Iris pigment epithelial cell (primary cell): ENCODE measurements around the gene RYR1.
"Not testable (repeated sequence)": the region's sequence is repeated elsewhere in the genome, so short reads cannot be mapped to it uniquely, and the experiment has no call there.

Experiments used
- DNase-seq: peaks from one replicate; pipeline ENCODE4 v3.0.0-alpha.2; 2011; ENCODE audit warnings: low read depth

The RYR1 gene

GRCh38 chr19:38561658-38562057, 128.2 kb downstream of the RYR1 start:
- DNase-seq, result no peak

DNA sequence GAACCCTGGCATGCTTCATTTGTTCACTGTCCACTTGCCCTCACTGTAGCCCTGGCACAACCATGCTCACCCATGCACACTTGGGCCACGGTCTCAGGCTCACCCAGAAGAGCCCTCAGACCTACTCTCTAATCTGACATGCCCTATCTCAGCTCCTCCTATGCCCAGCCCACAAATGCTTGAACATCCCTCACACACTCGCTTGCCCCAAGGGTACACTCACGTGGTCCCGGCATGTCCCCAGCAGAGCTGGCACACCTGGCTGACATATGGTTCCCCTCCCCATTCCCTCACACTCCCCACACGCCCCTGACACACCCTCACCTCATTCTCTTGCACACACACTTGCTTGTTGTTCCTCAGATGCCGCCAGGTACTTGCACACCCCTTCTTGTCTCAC, 128.6 kb downstream of the RYR1 start:
- DNase-seq, result no peak

GRCh38 chr19:38563475-38563874, 130.0 kb downstream of the RYR1 start:
- DNase-seq, result no peak

- DNase-seq, result no peak
Observed at GRCh38 chr19:38564981-38565690, 131.6 kb downstream of the RYR1 start.

GRCh38 chr19:38565691-38566105, 132.2 kb downstream of the RYR1 start:
- DNase-seq, result no peak

DNA sequence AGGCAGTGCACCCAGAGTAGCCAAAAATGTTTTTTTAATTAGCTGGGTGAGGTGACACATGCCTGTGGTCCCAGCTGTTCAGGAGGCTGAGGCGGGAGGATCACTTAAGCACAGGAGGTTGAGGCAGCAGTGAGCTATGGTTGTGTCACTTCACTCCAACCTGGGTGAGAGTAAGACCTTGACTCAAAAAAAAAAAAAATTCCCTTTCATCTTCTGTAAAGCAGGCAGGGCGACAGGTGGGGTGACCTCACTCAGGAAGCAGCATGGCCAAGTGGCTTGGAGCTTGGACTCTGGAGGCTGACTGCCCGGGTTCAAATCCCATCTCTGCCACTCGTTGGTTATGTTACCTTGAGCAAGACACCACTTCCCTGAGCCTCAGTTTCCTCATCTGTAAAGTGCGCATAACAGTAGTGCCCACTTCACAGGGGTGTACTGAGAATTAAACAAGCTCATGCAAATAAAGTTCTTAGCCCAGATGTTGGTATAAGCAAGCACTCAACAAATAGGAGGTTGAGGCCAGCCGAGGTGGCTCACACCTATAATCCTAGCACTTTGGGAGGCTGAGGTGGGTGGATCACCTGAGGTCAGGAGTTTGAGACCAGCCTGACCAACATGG, 136.0 kb downstream of the RYR1 start:
- no peak for DNase-seq

- DNase-seq, result no peak
Observed at GRCh38 chr19:38571682-38572081, 138.2 kb downstream of the RYR1 start.

- DNase-seq, result no peak
Observed at GRCh38 chr19:38577826-38578225, 144.3 kb downstream of the RYR1 start.

GRCh38 chr19:38579304-38579703, 145.8 kb downstream of the RYR1 start:
- DNase-seq, result not testable (repeated sequence)

- DNase-seq, result no peak
Observed at GRCh38 chr19:38580080-38580479, 146.6 kb downstream of the RYR1 start.

DNA sequence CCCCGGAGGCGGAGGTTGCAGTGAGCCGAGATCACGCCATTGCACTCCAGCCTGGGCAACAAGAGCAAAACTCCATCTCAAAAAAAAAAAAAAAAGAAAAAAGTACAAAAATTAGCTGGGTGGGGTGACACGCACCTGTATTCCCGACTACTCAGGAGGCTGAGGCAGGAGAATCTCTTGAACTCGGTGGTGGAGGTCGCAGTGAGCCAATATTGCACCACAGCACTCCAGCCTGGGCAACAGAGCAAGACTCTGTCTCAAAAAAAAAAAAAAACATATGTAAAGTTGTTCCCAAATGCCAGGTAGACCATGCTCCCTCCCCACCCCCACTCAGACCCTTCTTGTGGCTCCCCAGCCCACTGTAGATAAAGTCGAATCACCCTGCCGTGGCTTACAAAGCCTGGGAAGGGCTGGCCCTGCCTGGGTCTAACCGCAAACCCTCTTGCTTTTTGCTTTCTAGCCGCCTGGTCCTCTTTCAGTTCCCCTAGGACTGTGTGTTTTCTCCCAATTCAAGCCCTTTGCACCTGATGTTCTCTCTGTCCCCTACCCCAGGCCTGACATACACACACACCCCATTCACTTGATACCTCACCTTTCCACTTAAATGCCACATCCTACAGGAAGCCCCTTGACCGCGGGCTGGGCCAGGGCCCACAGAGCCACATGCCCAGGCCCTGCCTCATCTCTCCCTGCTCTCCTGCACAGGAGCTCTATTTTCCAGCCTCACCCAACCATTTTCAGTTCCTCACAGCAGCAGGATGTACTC, 149.9 kb downstream of the RYR1 start:
- DNase-seq, result no peak

GRCh38 chr19:38583985-38584305, 150.5 kb downstream of the RYR1 start:
- DNase-seq, result no peak

DNA sequence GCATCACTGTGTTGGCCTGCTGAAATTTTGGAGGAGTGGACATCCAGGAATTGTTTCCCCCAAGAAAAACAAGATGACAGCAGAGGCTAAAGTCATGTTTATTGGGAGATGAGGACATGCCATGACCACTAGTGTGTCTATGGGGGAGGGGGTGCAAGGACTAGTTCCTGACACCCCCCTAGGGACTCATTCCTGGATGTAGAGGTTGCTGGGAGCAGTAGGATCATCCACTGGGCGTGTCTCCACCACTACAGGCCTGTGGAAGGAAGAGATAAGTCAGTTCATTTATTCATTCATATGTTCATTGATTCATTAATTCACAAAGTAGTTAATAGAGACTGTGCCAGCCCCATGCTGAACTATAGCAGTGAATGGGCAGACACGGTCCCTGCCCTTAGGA, 154.1 kb downstream of the RYR1 start:
- no peak for DNase-seq

DNA sequence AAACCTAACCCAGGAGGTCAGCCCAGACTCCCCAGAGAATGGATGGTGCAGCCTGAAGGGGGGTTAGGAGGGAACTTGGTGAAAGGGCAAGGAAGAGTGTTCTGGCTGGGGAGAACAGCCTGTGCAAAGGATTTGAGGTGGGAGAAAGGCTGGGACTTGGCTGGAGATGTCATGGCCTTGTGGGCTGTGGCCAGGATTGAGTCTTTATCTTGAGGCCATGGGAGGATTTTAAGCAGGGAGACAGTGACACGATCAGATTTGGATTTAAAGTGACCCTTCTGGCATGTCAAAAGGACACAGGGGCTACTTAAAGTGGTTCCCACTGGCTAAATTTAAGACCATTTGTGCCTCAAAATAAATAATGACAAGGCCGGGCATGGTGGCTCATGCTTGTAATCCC, 154.6 kb downstream of the RYR1 start:
- DNase-seq, result no peak

- no peak for DNase-seq
Observed at GRCh38 chr19:38592940-38593339, 159.4 kb downstream of the RYR1 start.

GRCh38 chr19:38596057-38596981, 162.8 kb downstream of the RYR1 start:
- peak; percentile 6 for DNase-seq

DNA sequence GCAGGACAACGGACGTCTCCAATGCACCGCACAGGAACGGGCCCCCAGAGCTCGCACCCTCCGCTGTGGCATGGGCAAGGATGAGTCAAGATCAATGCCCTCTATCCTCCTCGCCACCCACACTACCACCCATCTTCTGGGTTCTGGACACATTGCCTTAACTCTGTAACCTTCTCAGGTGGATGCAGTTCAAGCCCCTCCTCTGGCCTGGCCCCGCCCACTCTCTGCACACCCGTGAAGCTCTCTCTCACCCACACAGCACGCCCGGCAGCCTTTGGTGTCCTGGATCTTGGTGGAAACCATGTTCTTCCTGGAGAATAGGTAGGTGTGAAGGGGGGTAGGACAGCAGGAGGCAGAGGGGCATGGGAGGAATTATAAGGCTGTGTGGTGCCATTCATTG, 163.6 kb downstream of the RYR1 start:
- DNase-seq, result no peak

- DNase-seq, result no peak
Observed at GRCh38 chr19:38599722-38600121, 166.2 kb downstream of the RYR1 start.

- DNase-seq, result not testable (repeated sequence)
Observed at GRCh38 chr19:38602856-38603255, 169.4 kb downstream of the RYR1 start.

GRCh38 chr19:38606131-38606530, 172.6 kb downstream of the RYR1 start:
- DNase-seq, result no peak

GRCh38 chr19:38614289-38614688, 180.8 kb downstream of the RYR1 start:
- no peak for DNase-seq

- no peak for DNase-seq
Observed at GRCh38 chr19:38615007-38615581, 181.6 kb downstream of the RYR1 start.
